ENCODE data around the gene MEGF8.

MEGF8 gene, protein sequence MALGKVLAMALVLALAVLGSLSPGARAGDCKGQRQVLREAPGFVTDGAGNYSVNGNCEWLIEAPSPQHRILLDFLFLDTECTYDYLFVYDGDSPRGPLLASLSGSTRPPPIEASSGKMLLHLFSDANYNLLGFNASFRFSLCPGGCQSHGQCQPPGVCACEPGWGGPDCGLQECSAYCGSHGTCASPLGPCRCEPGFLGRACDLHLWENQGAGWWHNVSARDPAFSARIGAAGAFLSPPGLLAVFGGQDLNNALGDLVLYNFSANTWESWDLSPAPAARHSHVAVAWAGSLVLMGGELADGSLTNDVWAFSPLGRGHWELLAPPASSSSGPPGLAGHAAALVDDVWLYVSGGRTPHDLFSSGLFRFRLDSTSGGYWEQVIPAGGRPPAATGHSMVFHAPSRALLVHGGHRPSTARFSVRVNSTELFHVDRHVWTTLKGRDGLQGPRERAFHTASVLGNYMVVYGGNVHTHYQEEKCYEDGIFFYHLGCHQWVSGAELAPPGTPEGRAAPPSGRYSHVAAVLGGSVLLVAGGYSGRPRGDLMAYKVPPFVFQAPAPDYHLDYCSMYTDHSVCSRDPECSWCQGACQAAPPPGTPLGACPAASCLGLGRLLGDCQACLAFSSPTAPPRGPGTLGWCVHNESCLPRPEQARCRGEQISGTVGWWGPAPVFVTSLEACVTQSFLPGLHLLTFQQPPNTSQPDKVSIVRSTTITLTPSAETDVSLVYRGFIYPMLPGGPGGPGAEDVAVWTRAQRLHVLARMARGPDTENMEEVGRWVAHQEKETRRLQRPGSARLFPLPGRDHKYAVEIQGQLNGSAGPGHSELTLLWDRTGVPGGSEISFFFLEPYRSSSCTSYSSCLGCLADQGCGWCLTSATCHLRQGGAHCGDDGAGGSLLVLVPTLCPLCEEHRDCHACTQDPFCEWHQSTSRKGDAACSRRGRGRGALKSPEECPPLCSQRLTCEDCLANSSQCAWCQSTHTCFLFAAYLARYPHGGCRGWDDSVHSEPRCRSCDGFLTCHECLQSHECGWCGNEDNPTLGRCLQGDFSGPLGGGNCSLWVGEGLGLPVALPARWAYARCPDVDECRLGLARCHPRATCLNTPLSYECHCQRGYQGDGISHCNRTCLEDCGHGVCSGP (N-terminal part only)

DNA sequence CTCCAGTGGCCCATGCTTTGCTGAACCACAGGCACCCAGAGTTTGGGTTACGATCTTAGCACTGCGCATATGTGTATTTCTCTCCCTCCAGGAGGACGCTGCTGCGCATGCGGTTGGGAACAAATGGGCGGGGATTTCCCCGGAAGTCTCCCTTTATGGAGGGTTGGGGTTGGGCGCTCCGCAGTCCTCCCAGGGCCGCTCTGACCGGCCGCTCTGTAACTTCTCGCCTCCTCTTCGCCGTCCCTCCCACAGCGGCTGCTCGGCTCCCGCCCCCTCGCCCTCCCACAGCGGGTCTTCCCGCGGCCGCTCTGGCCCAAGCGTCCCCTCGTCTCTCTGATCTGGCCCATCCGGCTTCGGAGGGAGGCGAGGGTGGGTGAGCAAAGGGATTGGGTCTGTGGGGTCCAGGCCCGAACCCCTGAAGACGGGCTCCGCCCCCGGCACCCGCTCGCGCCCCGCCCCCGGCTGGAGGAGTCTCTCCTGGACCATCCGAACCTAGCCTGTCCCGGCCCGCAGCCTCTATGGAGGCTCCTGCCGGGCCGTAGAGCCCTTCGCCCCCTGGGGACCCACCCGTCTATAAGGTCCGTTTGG lies at the start of gene MEGF8:
MEGF8 (plus strand) TSS at position 328 of the 588 bp plus-strand sequence. CDS start 609 bp downstream, outside the sequence.
- peak; percentile 88 to 99 (median 97) for DNase-seq

DNA sequence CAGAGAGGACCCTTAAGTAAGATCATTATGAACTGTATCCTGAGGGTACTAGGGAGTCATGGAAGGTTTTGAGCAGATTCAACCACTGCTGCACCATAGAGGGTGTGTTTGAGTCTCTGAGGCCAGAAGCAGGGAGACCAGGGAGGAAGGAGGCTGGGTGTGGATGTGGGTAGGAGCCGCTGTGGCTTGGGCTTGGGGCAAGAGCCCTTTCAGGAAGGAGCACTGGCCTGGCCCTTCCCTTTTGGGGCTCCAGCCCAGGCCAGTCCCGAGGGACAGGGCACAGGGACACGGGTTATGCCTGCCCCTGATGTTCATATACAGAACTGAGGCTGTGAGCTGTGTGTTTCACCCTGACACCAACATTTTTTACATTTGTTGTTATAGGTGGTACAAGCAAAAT lies 49.2 kb upstream of the MEGF8 start:
- DNase-seq, result no peak

DNA sequence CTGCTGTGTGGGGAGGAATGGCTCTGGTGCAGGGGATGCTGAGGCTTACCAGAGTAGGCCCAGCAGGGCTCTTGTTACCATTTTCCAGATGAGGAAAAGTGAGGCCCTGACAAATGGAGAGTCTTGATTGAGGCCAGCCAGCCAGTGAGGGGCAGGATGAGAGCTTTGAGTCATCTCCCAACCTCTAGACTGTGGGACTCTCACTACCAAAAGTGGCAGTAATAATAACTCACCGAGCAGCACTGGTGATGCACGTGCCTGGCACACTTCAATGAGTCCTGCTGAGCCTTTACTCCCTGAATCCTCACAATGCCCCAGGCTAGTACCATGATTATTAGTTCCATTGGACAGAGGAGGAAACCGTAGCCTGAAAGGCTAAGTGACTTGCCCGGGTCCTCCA lies 48.6 kb upstream of the MEGF8 start:
- DNase-seq, result no peak

DNA sequence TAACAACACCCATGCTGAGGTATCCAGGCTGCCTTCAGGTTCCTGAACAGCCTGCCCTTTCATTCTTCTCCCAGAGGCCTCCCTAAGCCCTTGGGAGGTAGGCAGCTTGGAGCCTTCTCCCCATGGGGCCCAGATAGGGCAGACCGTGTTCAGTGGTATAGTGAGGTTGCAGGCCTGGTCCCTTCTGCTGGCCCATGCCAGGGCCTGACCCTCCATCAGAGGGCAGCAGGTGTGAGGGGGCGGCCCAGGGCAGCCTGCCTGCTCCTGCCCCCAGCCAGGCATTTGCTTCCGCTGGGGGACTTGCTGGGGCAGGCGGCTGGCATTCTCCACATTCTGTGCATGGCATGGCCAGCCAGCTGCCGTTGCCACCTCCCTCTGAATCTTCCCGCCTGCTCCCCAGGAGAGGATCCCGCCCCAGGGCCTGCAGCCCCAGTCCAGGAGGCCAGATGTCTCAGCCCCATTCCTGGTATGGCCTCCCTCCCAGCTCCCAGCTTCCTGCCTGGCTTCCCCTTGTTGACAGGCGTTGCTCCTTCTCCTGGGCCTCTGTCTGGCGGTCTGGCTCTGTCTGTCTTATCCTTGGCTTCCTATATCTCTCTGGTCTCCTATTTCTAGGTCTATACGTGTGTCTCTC lies 47.5 kb upstream of the MEGF8 start:
- DNase-seq, result no peak

DNA sequence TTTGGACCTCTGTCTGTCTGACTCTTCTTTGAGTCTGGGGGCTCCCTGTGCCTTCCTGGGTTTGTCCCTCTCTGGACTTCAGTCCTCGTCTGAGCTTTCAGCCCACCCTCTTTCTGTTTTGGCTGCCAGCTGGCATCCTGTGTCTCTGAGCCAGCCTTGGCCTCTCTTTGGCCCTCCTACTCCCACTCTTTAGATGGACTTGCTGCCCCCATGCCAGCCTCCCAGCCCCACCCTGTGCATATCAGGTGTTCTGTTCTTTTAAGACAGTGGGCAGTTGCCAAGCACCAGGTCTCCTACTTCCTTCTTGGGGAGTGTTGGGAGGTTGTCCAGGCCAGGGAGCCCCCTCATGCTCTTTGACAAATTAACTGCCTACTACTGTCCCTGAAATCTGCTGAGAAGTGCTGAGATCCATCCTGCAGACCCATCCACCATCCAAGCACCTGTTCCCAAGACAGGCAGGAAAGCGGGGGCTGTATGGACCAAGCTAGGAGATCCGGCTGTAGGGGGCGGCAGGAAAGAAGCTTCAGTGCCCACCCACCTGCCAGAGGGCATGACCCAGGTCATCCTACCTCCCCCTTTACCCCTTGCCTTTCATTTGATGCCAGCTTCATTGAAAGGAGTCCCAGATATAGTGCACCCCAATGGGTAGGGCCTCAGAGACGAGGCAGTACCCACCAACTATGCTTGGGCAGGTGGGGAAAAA lies 46.8 kb upstream of the MEGF8 start:
- DNase-seq, result no peak

DNA sequence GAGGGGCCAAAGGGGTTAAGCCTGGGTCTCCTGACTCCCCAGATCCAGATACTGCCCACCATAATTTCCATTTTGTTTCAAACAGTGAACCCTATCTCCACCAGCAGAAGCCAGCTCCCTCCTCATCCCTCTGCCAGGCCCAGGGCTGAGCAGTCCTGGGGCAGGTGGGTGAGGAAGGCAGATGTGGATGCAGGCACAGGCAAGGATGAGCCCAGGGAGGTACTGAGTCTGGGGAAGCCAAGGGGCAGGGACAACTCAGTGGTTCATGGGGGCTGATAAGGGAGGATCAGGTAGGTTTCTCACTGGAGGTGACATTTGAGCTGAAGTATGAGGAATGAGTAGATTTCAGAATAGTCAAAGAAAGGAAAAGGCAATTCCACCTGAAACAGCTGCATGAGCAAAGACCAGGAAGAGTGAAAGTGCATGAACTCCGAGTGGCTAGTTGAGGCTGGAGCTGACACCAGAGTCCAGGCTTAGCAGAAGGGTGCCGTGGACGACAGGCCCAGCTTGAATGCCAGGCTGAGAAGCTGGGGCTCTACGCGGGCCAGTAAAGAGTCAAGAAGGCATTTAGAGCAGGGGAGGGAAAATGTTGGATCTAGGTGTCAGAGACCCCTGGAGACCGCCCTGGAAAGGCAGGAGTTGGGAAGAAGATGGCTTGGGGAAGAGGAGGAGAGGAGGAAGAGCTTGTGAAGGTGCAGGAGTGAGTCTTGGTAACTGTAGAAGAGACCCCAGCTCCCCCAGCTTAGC lies 46.1 kb upstream of the MEGF8 start:
- DNase-seq, result peak in 5 of 58 donors; percentile 38 to 64 (median 60)

DNA sequence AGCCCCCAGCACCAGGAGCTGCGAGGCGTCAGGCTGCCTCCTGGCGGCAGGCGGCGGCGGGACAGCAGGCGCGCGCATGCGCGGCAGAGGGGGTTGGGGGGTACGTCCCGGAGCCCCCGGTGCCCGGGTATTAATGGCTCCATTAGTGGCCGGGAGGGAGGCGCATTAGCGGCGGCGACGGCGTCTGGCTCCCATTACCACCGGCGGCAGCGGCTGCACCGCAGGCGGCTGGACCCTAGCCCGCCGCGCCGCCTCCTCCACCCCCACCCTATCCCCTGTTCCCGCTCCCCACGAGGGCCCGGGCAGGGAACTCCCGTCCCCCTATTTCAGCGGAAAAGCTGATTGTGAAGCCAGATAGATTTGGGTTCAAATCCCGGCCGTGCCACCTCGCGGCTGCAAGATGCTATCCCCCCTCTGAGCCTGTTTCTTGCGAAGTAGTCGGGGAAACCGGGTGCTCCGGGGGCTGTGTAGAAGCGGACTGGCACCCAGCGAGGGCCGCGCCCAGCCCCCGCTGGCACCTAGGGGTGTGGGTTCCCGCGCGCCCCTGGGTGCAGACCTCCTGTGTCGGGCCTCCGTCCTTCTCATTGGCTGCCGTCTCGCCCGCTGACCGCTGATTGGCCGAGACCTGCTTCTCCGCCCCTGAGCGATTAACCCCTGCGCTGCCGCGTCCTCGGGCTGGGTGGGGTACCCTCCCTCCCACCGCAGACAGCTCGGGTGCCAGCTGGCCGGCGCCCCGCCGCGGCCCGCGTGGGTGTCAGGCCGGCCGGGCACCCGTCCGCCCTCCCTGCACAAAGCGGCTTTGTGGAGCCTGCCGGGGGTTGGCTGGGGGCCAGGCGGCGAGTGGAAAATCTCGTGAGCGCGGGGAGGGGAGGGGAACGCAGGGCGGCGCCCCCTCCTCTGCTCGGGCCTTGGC lies 45.3 kb upstream of the MEGF8 start:
- peak; percentile 64 to 97 (median 93) for DNase-seq

DNA sequence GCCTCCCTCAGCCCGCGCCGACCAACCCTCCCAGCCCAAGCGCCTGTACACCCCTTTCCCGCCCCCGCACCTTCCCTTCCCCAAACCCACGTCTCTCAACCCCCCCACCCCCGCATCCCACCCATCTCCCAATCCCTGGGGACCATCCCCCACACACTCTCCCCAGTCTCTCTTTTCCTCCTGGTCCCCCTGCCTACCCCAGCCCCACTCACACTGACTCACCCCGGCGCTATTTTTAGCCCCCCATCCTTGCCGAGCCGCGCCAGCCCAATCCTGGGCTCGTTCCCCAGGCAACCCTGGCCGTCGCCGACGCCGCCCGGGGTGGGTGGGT lies 44.7 kb upstream of the MEGF8 start:
- peak in 44 of 58 donors; percentile 39 to 88 (median 75) for DNase-seq

DNA sequence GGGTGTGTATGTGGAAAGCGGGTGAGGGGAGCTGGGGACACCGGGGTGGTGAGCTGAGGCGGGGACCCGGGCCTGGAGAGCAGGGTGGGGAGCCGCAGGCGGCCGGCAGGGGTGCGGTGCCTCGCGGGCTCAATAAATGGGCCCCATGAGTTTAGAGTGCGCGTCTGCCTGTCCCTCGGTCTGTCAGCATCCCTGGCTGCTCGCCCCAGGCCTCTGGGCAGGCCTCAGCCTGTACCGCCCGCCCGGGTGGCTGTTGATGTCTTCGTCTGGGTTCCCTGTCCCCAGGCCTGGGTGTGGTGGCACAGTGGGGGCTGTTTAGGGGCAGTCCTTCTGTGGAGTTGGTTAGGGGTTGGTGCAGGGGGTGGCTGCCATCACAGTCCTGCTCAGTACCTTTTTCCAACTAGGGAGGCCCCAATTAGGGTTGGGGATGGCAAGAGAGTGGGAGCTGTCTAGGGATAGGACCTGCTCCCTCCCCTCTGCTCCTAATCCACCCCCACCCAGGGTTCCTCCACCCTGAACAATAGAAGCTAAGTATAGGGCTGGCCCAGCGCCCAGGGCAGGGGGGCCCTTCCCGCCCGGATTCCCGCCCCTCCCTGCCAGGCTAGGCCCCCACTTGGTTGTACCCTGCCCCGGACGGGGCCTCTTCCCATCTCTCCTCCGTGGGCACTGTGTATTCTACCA lies 44.1 kb upstream of the MEGF8 start:
- DNase-seq, result peak in 46 of 58 donors; percentile 29 to 89 (median 72)

DNA sequence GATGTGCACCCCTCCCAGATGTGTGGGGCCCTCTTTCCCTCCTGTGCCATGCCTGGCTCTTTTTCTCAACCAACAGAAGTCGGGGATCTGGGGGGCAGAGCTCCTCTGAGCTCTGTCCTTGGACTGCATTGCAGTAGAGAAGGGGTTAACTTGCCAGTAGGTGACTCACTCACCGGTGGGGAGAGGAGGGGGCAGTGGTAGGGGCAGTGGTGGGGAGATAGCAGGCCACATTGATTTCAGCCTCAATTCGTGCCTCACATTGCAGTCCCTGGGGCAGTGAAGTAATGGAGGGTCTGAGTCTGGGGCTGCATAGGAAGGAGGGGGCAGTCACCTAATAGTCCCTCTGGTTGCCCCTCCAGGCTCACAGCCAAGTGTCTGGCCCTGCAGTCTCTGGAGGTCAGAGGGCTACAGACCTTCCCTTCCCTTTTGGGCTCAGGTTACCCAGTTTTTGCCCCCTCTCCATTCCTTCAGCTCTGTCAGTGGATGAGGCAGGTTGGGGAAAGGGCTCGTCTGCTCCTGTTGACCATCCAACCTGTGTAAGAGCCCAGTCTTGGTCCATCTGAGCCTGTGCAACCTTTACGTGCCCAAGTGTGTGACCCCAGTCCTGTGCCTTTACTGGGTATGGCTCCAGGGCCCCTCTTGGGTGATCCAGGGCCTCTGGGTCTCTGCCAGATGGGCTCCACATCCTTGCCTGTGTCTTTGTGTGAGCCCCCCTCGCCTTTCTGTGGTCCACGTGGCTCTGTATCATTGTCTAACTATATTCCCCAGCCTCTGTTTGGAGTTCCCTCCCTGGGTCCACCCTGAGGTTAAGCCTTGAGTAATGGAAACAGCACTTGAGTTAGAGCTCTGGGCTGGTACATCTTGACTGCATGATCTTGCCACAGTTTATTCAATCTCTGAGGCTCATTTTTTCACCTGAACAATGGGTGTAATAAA lies 43.3 kb upstream of the MEGF8 start:
- DNase-seq, result peak in 7 of 58 donors; percentile 31 to 59 (median 52)

DNA sequence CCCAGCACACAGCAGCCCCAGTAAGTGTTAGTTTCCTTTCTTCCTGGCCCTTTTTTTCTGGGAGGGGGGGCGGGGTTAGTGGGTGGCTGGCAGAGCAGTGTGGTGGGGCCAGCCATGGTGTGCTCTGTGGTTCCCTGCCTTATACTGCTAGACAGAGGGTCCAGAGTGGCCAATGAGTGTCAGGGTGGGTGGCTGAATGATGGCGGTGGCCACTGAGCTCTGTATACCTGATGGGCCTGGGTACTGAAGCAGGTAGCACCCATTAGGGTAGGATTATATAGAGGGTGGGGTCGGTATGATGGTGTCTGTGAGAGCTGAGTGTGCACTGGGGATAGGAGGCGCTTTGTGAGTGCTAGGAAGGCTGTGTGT lies 42.6 kb upstream of the MEGF8 start:
- DNase-seq, result no peak

DNA sequence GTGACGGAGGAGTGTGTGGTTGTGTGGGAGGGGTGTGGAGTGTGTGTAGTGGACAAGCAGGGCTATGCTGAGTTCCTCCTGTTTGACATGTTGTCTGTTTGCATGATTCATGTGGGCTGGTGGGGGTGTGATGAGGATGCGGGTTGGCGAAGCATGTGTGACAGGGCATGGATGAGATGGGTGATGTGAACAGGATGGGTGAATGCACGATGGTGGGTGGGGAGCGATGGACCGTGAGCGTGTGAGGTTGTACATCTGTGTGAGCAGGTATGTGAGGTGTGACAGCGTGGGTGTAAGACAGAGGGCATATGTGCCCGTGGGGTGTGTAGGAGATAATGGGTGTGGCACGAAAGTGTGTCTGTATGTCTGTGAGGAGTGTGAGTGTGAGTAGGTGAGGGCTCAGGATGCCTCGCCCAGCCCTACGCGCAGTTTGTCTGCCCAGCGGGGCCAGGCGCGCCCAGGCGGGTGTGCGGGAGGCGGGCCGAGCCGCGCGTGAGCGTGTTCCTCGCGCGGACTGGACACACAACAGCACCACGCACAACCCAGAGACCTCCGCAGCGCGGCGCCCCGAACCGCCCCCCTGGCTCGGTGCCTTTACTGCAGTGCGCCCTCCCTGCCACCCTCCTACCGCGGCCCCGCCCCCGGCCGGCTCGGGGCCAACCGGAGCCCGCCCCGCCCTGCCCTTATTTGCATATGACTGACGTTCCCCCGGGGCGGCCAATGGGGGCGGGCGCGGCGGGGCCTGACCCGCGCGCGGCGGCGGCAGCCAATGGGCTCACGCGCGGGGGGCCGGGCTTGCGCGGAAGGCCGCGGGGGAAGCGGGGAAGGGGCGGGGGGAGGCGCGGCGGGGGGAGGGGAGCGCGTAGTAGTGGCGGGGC lies 42.0 kb upstream of the MEGF8 start:
- DNase-seq, result peak; percentile 55 to 98 (median 94)

DNA sequence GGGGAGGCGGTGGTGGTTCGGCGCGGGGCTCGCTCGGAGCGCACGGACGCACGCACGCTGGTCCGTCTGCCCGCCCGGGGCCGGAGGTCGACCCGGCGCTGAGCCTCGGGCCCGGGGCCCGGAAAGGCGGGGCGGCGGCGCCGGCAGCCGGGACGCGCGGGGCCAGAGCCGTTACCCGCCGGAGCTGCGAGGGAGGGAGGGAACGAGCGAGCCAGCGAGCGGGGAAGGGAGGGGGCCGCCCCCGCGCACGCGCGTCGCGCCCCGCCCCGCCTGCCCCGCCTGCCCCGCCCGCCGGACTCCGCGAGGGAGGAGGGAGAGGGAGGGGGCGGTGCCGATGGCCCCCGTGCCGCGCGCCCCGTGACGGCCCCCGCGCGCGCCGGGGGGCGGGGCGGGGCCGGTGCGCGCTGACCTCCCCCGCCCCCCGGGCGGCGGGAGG lies 41.4 kb upstream of the MEGF8 start:
- peak in 52 of 58 donors; percentile 40 to 94 (median 80) for DNase-seq

DNA sequence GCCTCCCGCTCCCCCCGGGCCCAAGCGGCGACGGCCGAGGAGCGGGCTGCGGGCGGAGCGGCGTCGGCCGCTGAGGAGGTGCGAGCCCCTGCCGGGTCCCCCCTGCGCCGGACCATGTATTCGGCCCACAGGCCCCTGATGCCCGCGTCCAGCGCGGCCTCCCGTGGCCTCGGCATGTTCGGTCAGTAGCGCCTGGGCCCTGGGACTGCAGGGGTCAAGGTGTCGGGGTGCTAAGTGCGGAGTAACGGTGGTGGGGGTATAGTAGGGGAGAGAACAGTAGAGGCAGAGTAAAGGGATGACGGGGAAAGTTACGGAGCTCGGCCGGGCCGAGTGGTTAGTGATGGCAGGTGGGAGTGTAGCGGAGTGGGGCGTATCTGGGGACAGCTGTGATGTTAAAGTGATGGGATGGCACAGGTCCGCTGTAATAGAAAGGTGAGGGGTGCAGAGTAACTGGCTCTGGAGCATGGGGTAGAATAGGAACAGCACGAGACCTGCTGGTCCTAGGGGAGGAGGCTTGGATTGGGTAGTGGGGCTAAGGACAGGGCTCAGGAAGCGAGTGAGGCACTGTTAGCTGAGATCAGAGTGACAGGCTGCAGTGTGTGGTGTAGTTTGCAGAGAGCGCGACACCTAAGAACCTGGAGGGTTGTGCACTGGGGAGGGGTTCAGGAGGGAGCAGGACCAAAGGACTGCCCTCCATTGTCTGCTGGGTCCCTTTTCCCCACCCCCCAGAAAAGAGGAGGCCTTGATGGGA lies 40.7 kb upstream of the MEGF8 start:
- DNase-seq, result peak in 4 of 58 donors; percentile 27 to 40 (median 38)

DNA sequence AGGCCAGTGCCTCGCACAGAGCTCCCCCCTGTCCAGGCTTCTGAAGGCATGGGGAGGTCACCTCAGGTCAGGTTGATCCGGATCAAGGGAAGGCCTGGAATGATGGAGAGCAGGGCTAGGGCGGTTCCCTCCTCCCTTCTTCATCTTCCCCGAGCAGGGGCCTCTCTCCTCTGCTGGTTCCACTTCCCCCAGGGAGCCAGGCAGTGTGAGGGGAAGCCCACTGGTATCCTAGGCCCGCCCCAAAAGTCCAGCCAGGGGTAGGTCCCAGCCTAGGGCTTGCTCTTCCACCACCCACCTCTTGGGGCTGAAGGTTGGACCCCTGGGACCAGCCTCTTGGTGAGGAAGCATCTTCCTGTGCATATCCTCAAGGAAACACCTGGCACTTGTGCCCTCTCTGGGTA lies 39.9 kb upstream of the MEGF8 start:
- no peak for DNase-seq

Data from anterior cingulate cortex (tissue), 58 donors.